K562 (cell line): ENCODE measurements around the gene CDKN1C. TPM values are rescaled to one million over a fixed set of nuclear protein-coding genes. Genes with fewer than 3 reads are reported as not detected.
A peak's percentile ranks its signal among the peaks of the same experiment; 100 is the strongest.

ENCODE experiments used
- ATF1 ChIP-seq, 2 experiments: fragments of 450-650 bp in 1 of 2; IDR thresholded peaks; 2 replicates each; pipeline ENCODE4 v1.6.1; 2016; ENCODE audit warnings: missing compliant biosample characterization in 1 of 2, missing genetic modification characterization in 1 of 2
- CREM ChIP-seq: IDR thresholded peaks from 2 replicates; pipeline ENCODE4 v1.6.1; 2014; ENCODE audit warnings: antibody characterized with exemption, low read depth
- FOXA3 ChIP-seq, 2 experiments: fragments of 450-650 bp in 1 of 2; sonication (generic) in 1 of 2; formaldehyde crosslinking; IDR thresholded peaks in 1 of 2; conservative IDR thresholded peaks in 1 of 2; 2 replicates each; pipeline versions ENCODE4 v1.4.0 to v1.8.0; 2020 to 2022; ENCODE audit warnings: mild to moderate bottlenecking in 2 of 2, missing genetic modification reagents in 1 of 2
- GATA2 ChIP-seq: sonication (generic); formaldehyde crosslinking; IDR thresholded peaks from 2 replicates; pipeline ENCODE4 v1.4.0; 2020; ENCODE audit warnings: mild to moderate bottlenecking, missing genetic modification reagents
- HDAC3 ChIP-seq: fragments of 450-650 bp; IDR thresholded peaks from 2 replicates; pipeline ENCODE4 v1.6.1; 2018; ENCODE audit warnings: borderline replicate concordance, mild to moderate bottlenecking, moderate library complexity; ENCODE audit not compliant: partially characterized antibody
- HDAC8 ChIP-seq: fragments of 450-650 bp; IDR thresholded peaks from 2 replicates; pipeline ENCODE4 v1.6.1; 2016; ENCODE audit warnings: mild to moderate bottlenecking, missing genetic modification characterization, moderate library complexity, missing compliant biosample characterization
- ILF3 ChIP-seq: fragments of 450-650 bp; IDR thresholded peaks from 2 replicates; pipeline ENCODE4 v1.6.1; 2018; ENCODE audit warnings: antibody characterized with exemption, mild to moderate bottlenecking, moderate library complexity, borderline replicate concordance
- KLF13 ChIP-seq: fragments of 450-650 bp; IDR thresholded peaks from 2 replicates; pipeline ENCODE4 v1.6.1; 2016; ENCODE audit warnings: missing genetic modification characterization, low read depth, mild to moderate bottlenecking, missing compliant biosample characterization, moderate library complexity, borderline replicate concordance
- L3MBTL2 ChIP-seq: fragments of 450-650 bp; IDR thresholded peaks from 2 replicates; pipeline ENCODE4 v1.6.1; 2016; ENCODE audit warnings: mild to moderate bottlenecking, moderate library complexity
- RAD21 ChIP-seq, 2 experiments: fragments of 250-450 bp in 1 of 2; fragments of 450-650 bp in 1 of 2; sonication (Bioruptor Pico) in 1 of 2; formaldehyde crosslinking in 1 of 2; IDR thresholded peaks in 1 of 2; conservative IDR thresholded peaks in 1 of 2; 2 replicates each; pipeline versions ENCODE4 v1.4.0 to v1.8.0; 2020 to 2022; ENCODE audit warnings: mild to moderate bottlenecking in 2 of 2, moderate library complexity in 1 of 2
- RBFOX2 ChIP-seq: fragments of 200-400 bp; formaldehyde crosslinking; IDR thresholded peaks from 2 replicates; pipeline ENCODE4 v1.6.1; 2017; ENCODE audit warnings: low read depth, mild to moderate bottlenecking, low read length, moderate library complexity
- TFE3 ChIP-seq: fragments of 450-650 bp; formaldehyde crosslinking; IDR thresholded peaks from 2 replicates; pipeline ENCODE4 v1.4.0; 2020; ENCODE audit warnings: mild to moderate bottlenecking, mixed read lengths
- THAP12 ChIP-seq: fragments of 250-450 bp; sonication (Bioruptor Pico); IDR thresholded peaks from 2 replicates; pipeline ENCODE4 v1.9.0; 2021; ENCODE audit warnings: mild to moderate bottlenecking, inconsistent platforms
- TRIM25 ChIP-seq: fragments of 450-650 bp; IDR thresholded peaks from 2 replicates; pipeline ENCODE4 v1.7.0; 2016; ENCODE audit warnings: borderline replicate concordance
- ZBTB26 ChIP-seq: fragments of 450-650 bp; formaldehyde crosslinking; IDR thresholded peaks from 2 replicates; pipeline ENCODE4 v1.4.0; 2022; ENCODE audit warnings: missing genetic modification characterization
- ZKSCAN1 ChIP-seq: fragments of 150-350 bp; IDR thresholded peaks from 2 replicates; pipeline ENCODE4 v1.6.1; 2016; ENCODE audit warnings: low read depth, low read length
- ZNF707 ChIP-seq: fragments of 250-450 bp; sonication (Bioruptor Pico); conservative IDR thresholded peaks from 2 replicates; pipeline ENCODE4 v1.8.0; 2022; ENCODE audit warnings: inconsistent platforms, mild to moderate bottlenecking, moderate library complexity
- ZNF778 ChIP-seq: fragments of 450-650 bp; formaldehyde crosslinking; IDR thresholded peaks from 2 replicates; pipeline ENCODE4 v1.4.0; 2020; ENCODE audit warnings: mild to moderate bottlenecking, moderate library complexity
- polyA plus RNA-seq, 8 experiments: library from polyadenylated mRNA; depleted of rRNA in 4 of 8; stranded (reverse) in 5 of 8; unstranded in 3 of 8; fragments of >200 nt; fragmentation: Nextera tagmentation in 2 of 8; fragmentation: Illumina TruSeq in 1 of 8; extraction: Ambion mirVana in 2 of 8; extraction: Trizol in 1 of 8; gene quantifications; 2 replicates each; pipeline versions ENCODE4 v1.2.1 to v1.2.3, GENCODE V29; 2011 to 2014; ENCODE audit warnings: inconsistent platforms in 1 of 8, missing spikeins in 1 of 8
- total RNA-seq, 7 experiments: library from RNA; depleted of rRNA in 6 of 7; stranded (reverse); fragments of >200 nt in 6 of 7; fragmentation: Illumina TruSeq in 2 of 7; extraction: Trizol in 2 of 7; gene quantifications; 2 replicates each; pipeline versions ENCODE4 v1.2.1 to v1.2.3, GENCODE V29; 2011 to 2021; ENCODE audit warnings: low replicate concordance in 1 of 7

The CDKN1C gene
- total and polyA plus RNA-seq, 9 of the 15 experiments (the other 6 are each of a cell fraction or from before 2014, with no cell fraction given) = 2.8 to 21.1 (median 9.3) TPM

- TF ChIP-seq HDAC8 (tag) (no peak), RBFOX2 (peak; percentile 72), GATA2 (CRISPR knock-in tag) (no peak), ZBTB26 (CRISPR knock-in tag) (peak; percentile 20; the same call in 1 of the 2 replicates), ILF3 (no peak), ZKSCAN1 (no peak), KLF13 (no peak), THAP12 (CRISPR knock-in tag) (peak; percentile 57; the same call in 1 of the 2 replicates), ZNF707 (CRISPR knock-in tag) (no peak), FOXA3 (CRISPR knock-in tag; conservative IDR thresholded peaks at IDR 0.05 in 1 of 2, IDR thresholded peaks at IDR 0.05 in 1 of 2) (0 out of 4 replicates have a peak, but pooled peaks of 1 of the 2 experiments have one; percentile 67), L3MBTL2 (peak; percentile 45; the same call in 1 of the 2 replicates), HDAC3 (no peak), ATF1 (CRISPR knock-in tag; IDR thresholded peaks at IDR 0.05) (no peak), ATF1 (tag; IDR thresholded peaks at IDR 0.05) (peak; percentile 67), TFE3 (CRISPR knock-in tag) (no peak), RAD21 (CRISPR knock-in tag; conservative IDR thresholded peaks at IDR 0.05 in 1 of 2, IDR thresholded peaks at IDR 0.05 in 1 of 2) (no peak), TRIM25 (no peak), ZNF778 (CRISPR knock-in tag) (no peak), CREM (peak; percentile 53)
Observed at GRCh38 chr11:2901854-2902783, 16.5 kb upstream of the CDKN1C start (continued).
